ENCODE data around the gene TBC1D22B. TPM values are rescaled to one million over a fixed set of nuclear protein-coding genes. Genes with fewer than 3 reads are reported as not detected.
"Not testable (repeated sequence)": the region's sequence is repeated elsewhere in the genome, so short reads cannot be mapped to it uniquely, and the experiment has no call there.

The TBC1D22B gene
- total RNA-seq, 1 donor = 4.8 TPM

- no peak for DNase-seq (ENCODE audit: low read depth)
- no peak for TF ChIP-seq CTCF (IDR thresholded peaks at IDR 0.05; ENCODE audit: insufficient read depth, low read length)
- no peak overlapping the region for H3K4me3 ChIP-seq (ENCODE audit: low read depth, low read length)
Measured at GRCh38 chr6:37293426-37293825, 35.9 kb downstream of the TBC1D22B start.

GRCh38 chr6:37297637-37298036 is 40.1 kb downstream of the TBC1D22B start:
- not testable (repeated sequence) for DNase-seq (ENCODE audit: low read depth)

GRCh38 chr6:37298958-37299357 is 41.4 kb downstream of the TBC1D22B start:
- no peak overlapping the region for H3K4me3 ChIP-seq (ENCODE audit: low read depth, low read length)

More at GRCh38 chr6:37297637-37298036, 40.1 kb downstream of the TBC1D22B start:
- not testable (repeated sequence) for H3K4me3 ChIP-seq (ENCODE audit: low read depth, low read length)

GRCh38 chr6:37299990-37300389 is 42.4 kb downstream of the TBC1D22B start:
- TF ChIP-seq CTCF (IDR thresholded peaks at IDR 0.05; ENCODE audit: insufficient read depth, low read length) = no peak

More at GRCh38 chr6:37298958-37299357, 41.4 kb downstream of the TBC1D22B start:
- no peak for TF ChIP-seq CTCF (IDR thresholded peaks at IDR 0.05; ENCODE audit: insufficient read depth, low read length)
- DNase-seq (ENCODE audit: low read depth) = no peak

GRCh38 chr6:37302086-37302686 is 44.6 kb downstream of the TBC1D22B start:
- H3K4me3 ChIP-seq (ENCODE audit: low read depth, low read length) = no peak overlapping the region
- TF ChIP-seq CTCF (IDR thresholded peaks at IDR 0.05; ENCODE audit: insufficient read depth, low read length) = no peak
- DNase-seq (ENCODE audit: low read depth) = no peak

More at GRCh38 chr6:37299990-37300389, 42.4 kb downstream of the TBC1D22B start:
- H3K4me3 ChIP-seq (ENCODE audit: low read depth, low read length) = no peak overlapping the region
- no peak for DNase-seq (ENCODE audit: low read depth)

GRCh38 chr6:37303091-37303660 is 45.6 kb downstream of the TBC1D22B start:
- TF ChIP-seq CTCF (IDR thresholded peaks at IDR 0.05; ENCODE audit: insufficient read depth, low read length) = no peak
- DNase-seq (ENCODE audit: low read depth) = no peak
- no peak overlapping the region for H3K4me3 ChIP-seq (ENCODE audit: low read depth, low read length)

GRCh38 chr6:37303891-37304503 is 46.4 kb downstream of the TBC1D22B start:
- peak; percentile 64 for DNase-seq (ENCODE audit: low read depth)
- H3K4me3 ChIP-seq (ENCODE audit: low read depth, low read length) = no peak overlapping the region
- peak; percentile 69 for TF ChIP-seq CTCF (IDR thresholded peaks at IDR 0.05; ENCODE audit: insufficient read depth, low read length)

Measured in fibroblast of the aortic adventitia (primary cell).